Panc1 (cell line): ENCODE measurements around the gene PUDP. TPM values are rescaled to one million over a fixed set of nuclear protein-coding genes. Genes with fewer than 3 reads are reported as not detected.

Experiments
- ATAC-seq: fragments of 200-7000 bp; cut with Tn5 transposase; 2 replicates; pipeline ENCODE4 v1.9.1; 2020; ENCODE audit warnings: mild to moderate bottlenecking, moderate library complexity
- BruUV-seq: library from RNA; stranded (reverse); fragments of 400-500 nt; replicated peaks from 2 replicates; lab custom pipeline; 2021; lab: Mats Ljungman, UMichigan
- CTCF ChIA-PET: fragments of 300-600 bp; sonication (Branson Sonifier 250); formaldehyde crosslinking; loops from one replicate; lab custom pipeline; 2022; ENCODE audit warnings: antibody characterized with exemption; lab: Charles Lee
- POLR2A ChIA-PET: fragments of 300-600 bp; sonication (Branson Sonifier 250); formaldehyde crosslinking; loops from one replicate; lab custom pipeline; 2022; ENCODE audit warnings: antibody characterized with exemption; lab: Charles Lee
- DNase-seq: peaks from one replicate; pipeline ENCODE4 v3.0.0-alpha.2; 2010; ENCODE audit warnings: low read depth, low spot score
- H3K27ac ChIP-seq: 2 replicates; pipeline ENCODE4 v1.5.1; 2011; ENCODE audit warnings: mild to moderate bottlenecking, low read length, inconsistent platforms
- H3K27me3 ChIP-seq: fragments of 200-500 bp; sonication (Bioruptor generic); 2 replicates; pipeline ENCODE4 v1.6.0; 2014; ENCODE audit warnings: low read length, inconsistent platforms; ENCODE audit not compliant: control insufficient read depth, insufficient read depth
- H3K36me3 ChIP-seq: fragments of 200-500 bp; sonication (Bioruptor generic); 2 replicates; pipeline ENCODE4 v1.5.1; 2014; ENCODE audit warnings: inconsistent platforms, mild to moderate bottlenecking, low read length, moderate library complexity; ENCODE audit not compliant: control insufficient read depth, insufficient read depth
- H3K4me1 ChIP-seq: 2 replicates; pipeline ENCODE4 v1.5.1; 2011; ENCODE audit warnings: inconsistent platforms, mild to moderate bottlenecking, low read length, moderate library complexity; ENCODE audit not compliant: control insufficient read depth, insufficient read depth
- H3K4me3 ChIP-seq, 2 experiments: 2 replicates each; pipeline ENCODE4 v1.5.1; 2011 to 2012; ENCODE audit warnings: low read depth in 2 of 2, low read length in 2 of 2, mild to moderate bottlenecking in 2 of 2, inconsistent platforms in 1 of 2, moderate library complexity in 1 of 2
- H3K9me3 ChIP-seq: fragments of 200-500 bp; sonication (Bioruptor generic); 2 replicates; pipeline ENCODE4 v1.5.1; 2014; ENCODE audit warnings: low read depth, mild to moderate bottlenecking, inconsistent platforms, low read length, moderate library complexity; ENCODE audit not compliant: control insufficient read depth, insufficient read depth
- CTCF ChIP-seq: fragments of 450-650 bp; IDR thresholded peaks from 2 replicates; pipeline ENCODE4 v1.5.1; 2017; ENCODE audit warnings: mild to moderate bottlenecking
- POLR2AphosphoS5 ChIP-seq: IDR thresholded peaks from 2 replicates; pipeline ENCODE4 v1.6.1; 2012; ENCODE audit warnings: mild to moderate bottlenecking, low read depth, low read length, moderate library complexity
- REST ChIP-seq, 2 experiments: IDR thresholded peaks; 2 replicates each; pipeline ENCODE4 v1.6.1; 2011 to 2012; ENCODE audit warnings: low read depth in 2 of 2, control low read depth in 1 of 2, low read length in 1 of 2, mild to moderate bottlenecking in 1 of 2, moderate library complexity in 1 of 2; ENCODE audit not compliant: insufficient read depth in 1 of 2
- SIN3A ChIP-seq: IDR thresholded peaks from 2 replicates; pipeline ENCODE4 v1.6.1; 2012; ENCODE audit warnings: low read depth, mild to moderate bottlenecking, low read length, moderate library complexity, borderline replicate concordance; ENCODE audit not compliant: insufficient read depth
- TCF7L2 ChIP-seq: IDR thresholded peaks from 2 replicates; pipeline ENCODE4 v1.6.1; 2011; ENCODE audit warnings: mild to moderate bottlenecking, low read depth, low read length, inconsistent platforms
- in situ Hi-C: cut with HindIII; loops from 2 replicates; pipeline ENCODE4 v1.10.0; 2016; ENCODE audit warnings: low sequenced_read_pairs, low pct_unique_long_range_greater_than_20kb
- intact Hi-C: fragments of 100-400 bp; cut with micrococcal nuclease; formaldehyde crosslinking; loops from one replicate; pipeline ENCODE4 v1.10.0; 2022; ENCODE audit not compliant: unreplicated experiment
- total RNA-seq: library from RNA; stranded (reverse); gene quantifications from one replicate; pipeline ENCODE4 v1.2.1, GENCODE V29; 2021; ENCODE audit not compliant: unreplicated experiment

The PUDP gene
- total RNA-seq, 1 experiment from 2014 or later = 14.2 TPM

- no peak overlapping the region for H3K27ac ChIP-seq
- no peak for ATAC-seq
- no peak overlapping the region for H3K4me3 ChIP-seq
- in situ Hi-C loops = no loop called here
- DNase-seq = no peak
- POLR2A ChIA-PET = no interaction called here
- no peaks in the 10 kb centered on the region for H3K36me3 ChIP-seq
- intact Hi-C loops = no loop called here
- CTCF ChIA-PET = no interaction called here
- TF ChIP-seq SIN3A = no peak
- no peak for TF ChIP-seq CTCF
- TF ChIP-seq POLR2AphosphoS5 = no peak
- no peak for TF ChIP-seq TCF7L2
- TF ChIP-seq REST (IDR thresholded peaks at IDR 0.05; ENCODE audit: insufficient read depth in 1 of 2, low read depth in 2 of 2, low read length in 1 of 2) = no peak
- no TSS peak for BruUV-seq
- no peaks in the 10 kb centered on the region for H3K4me1 ChIP-seq
- no peaks in the 10 kb centered on the region for H3K27me3 ChIP-seq
- no peaks in the 10 kb centered on the region for H3K9me3 ChIP-seq
Measured at GRCh38 chrX:7143076-7143475, 4.9 kb downstream of the PUDP start.

GRCh38 chrX:7139202-7140081 lies 8.5 kb downstream of the PUDP start:
- POLR2A ChIA-PET = no interaction called here
- BruUV-seq = no TSS peak

More at GRCh38 chrX:7139202-7140081, 8.5 kb downstream of the PUDP start:
- ATAC-seq (no peak), DNase-seq (no peak)
- H3K4me1 ChIP-seq = no peaks in the 10 kb centered on the region
- H3K9me3 ChIP-seq = no peaks in the 10 kb centered on the region
- no peaks in the 10 kb centered on the region for H3K36me3 ChIP-seq
- CTCF ChIA-PET = no interaction called here
- H3K4me3 ChIP-seq = no peak overlapping the region
- in situ Hi-C loops (no loop called here), intact Hi-C loops (no loop called here)
- no peak for TF ChIP-seq TCF7L2
- TF ChIP-seq REST (IDR thresholded peaks at IDR 0.05; ENCODE audit: insufficient read depth in 1 of 2, low read depth in 2 of 2, low read length in 1 of 2) = no peak
- TF ChIP-seq POLR2AphosphoS5 = no peak
- TF ChIP-seq SIN3A = no peak
- TF ChIP-seq CTCF = no peak
- no peak overlapping the region for H3K27ac ChIP-seq
- H3K27me3 ChIP-seq = no peaks in the 10 kb centered on the region
